SW480 (cell line): Measurements from ENCODE around the gene DDX49.

Source experiments
- DNase-seq: peaks from one replicate; pipeline ENCODE4 v3.0.0-alpha.2; 2016; ENCODE audit warnings: low spot score

Gene DDX49

DNA sequence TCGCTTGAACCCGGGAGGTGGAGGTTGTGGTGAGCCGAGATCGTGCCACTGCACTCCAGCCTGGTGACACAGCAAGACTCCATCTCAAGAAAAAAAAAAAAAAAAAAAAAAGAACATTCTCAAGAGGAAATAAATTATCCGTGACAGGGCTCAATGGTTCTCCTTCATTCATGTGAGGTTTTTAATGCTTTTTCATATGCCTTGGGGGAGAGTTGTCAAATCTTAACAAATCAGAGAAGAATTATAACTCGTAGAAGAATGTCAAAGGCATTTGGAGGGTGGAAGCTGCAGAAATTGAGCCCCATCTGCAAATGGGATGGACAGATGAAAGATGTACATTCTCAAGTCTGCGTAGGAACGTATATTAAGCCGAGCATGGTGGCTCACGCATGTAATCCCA is 56.4 kb downstream of the DDX49 start:
- no peak for DNase-seq
